ENCODE data around the gene ZNF155.
"Not testable (repeated sequence)": the region's sequence is repeated elsewhere in the genome, so short reads cannot be mapped to it uniquely, and the experiment has no call there.

Gene ZNF155

DNA sequence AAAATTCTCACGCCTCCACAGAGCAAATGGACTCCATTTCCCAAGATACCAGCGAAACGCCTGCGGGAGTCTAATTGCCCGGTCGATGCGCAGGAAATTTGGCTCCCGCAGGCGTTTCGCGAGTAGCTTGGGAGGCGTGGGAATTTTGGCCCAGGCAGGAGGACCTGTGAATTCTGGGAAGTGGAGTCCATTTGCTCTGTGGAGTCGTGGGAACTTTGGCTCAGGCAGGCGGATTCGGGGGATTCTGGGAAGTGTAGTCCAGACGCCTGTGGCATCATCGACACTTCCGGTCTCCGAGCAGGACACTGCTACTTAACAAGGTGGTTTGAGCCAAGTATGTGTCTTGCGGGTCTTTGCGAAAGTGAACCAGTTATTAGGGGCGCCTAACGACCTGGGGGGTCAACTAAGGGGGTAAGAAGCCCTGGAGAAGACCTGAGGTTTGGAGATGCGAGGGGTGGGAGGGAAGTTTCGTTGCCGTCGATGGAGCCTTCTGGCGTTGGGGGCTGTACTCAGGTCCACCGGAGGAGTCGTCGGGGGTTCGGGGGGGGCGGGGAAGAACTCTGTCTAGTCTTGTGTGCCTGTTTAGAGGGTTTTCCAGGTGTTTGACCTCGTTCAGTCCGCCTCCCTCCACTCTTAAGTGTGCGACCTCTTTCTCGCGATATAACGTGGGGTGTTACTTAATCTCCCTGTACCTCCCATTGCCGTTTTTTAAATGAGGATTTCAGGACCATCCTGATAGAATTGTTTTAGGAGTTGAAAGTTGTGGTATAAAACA lies at the start of gene ZNF155:
Gene ZNF155, plus strand, starts transcription at position 277 of the 775 bp plus-strand sequence. CDS start 4,356 bp downstream, outside the sequence.
- DNase-seq: peak; percentile 79

- DNase-seq: peak; percentile 85
Measured at GRCh38 chr19:43934985-43935708, 48.8 kb upstream of the ZNF155 start, which contains the start of gene ZNF45. TSS of gene ZNF45 (minus strand) at chr19:43935282. CDS start at chr19:43922185, 13,097 bp downstream.

- DNase-seq: no peak
Measured at GRCh38 chr19:43936188-43936587, 47.8 kb upstream of the ZNF155 start.

DNA sequence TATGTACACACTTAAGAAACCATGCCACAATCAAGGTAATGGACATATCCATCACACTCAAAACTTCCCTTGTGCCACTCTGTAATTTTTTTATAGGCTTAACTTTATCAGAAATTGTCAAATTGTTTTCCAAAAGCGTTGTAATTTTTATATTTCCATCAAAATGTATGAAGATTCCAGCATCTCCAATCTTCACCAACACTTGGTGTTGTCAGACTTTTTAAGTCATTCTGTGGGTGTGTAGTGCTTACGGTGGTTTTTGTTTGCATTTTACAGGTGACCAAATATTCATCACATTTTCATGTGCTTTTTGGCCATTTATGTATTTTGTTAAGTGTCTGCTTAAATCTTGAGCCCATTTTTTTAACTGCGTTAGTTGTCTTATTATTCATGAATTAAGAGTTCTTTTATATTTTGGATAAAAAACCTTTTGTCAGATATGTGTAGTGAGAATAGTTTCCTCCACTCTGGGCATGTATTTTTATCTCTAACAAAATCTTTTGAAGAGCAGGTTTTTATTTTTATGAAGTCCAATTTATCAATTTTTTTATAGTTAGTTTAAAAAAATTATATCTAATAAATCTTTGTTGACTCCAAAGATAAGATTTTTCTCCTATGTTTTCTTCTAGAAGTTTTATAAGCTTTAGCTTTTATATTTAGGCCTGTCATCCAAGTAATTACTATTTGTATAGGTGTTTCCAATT lies 44.3 kb upstream of the ZNF155 start:
- DNase-seq: no peak

GRCh38 chr19:43940719-43941118 lies 43.3 kb upstream of the ZNF155 start:
- no peak for DNase-seq

DNA sequence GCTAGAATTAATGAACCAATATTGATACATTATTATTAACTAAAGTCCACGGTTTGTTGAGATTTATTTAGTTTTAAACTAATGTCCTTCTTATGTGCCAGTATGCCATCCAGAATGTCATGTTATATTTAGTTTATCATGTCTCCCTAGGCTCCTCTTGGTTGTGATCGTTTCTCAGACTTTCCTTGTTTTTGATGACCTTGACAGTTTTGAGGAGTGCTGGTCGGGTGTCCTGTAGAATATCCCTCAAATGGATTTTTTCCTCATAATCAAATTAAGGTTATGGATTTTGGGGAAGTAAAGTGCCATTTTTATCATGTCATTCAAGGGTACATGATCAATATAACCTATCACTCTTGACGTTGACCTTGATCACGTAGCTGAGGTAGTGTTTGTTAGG lies 42.8 kb upstream of the ZNF155 start:
- DNase-seq: no peak

DNA sequence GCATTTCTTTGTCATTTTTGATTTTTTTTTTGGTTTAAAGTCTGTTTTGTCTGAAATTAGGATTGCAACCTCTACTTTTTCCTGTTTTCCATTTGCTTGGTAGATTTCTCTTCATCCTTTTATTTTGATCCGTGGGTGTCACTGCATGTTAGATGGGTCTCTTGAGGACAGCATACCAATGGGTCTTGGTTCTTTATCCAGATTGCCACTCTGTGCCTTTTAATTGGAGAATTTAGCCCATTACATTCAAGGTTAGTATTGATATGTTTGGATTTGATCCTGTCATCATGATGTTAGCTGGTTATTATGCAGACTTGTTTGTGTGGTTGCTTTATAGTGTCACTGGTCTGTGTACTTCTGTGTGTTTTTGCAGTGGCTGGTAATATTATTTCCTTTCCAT lies 36.6 kb upstream of the ZNF155 start:
- DNase-seq: not testable (repeated sequence)

- DNase-seq: not testable (repeated sequence)
Measured at GRCh38 chr19:43949803-43950202, 34.2 kb upstream of the ZNF155 start.

- peak; percentile 86 for DNase-seq
Measured at GRCh38 chr19:43950834-43951645, 32.9 kb upstream of the ZNF155 start, which contains the start of gene ZNF221. TSS of gene ZNF221 (plus strand) at chr19:43951228. CDS start at chr19:43962727, 11,499 bp downstream.

DNA sequence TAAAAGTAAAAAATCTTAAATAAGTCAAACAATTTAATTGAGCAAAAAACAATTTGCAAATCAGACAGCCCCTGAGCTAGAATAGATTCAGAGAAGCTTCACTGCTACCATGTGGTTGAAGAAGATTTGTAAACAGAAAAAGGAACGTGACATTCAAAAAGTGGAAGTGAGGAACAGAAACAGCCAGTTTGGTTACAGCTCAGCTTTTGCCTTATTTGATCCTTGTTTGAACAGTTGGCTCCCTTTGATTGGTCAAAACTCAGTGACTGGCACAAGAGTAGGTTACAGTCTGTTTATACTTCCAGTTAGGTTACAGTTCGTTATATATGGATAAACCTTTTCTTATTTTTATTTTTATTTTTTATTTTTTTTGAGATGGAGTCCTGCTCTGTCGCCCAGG lies 27.2 kb upstream of the ZNF155 start:
- DNase-seq: no peak

DNA sequence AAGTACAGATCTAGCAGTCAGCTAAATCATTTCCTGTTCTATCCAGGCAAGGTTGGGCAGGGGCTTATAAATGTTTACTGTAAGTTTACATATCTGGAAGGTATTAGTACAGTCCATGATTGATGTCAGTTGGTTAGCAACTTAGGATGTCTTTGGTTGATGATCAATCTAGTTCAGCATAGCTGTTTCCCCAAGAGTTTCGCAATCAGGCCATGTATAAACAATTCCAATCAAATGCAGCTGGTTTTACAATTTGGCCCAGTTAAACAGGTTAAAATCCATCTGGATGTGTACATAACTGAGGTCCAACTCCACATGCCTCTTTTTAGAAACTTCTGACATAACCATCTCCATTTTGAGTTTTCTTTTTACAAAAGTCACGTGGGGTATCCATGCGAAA lies 26.1 kb upstream of the ZNF155 start:
- DNase-seq: no peak

- no peak for DNase-seq
Measured at GRCh38 chr19:43960411-43960810, 23.6 kb upstream of the ZNF155 start.

DNA sequence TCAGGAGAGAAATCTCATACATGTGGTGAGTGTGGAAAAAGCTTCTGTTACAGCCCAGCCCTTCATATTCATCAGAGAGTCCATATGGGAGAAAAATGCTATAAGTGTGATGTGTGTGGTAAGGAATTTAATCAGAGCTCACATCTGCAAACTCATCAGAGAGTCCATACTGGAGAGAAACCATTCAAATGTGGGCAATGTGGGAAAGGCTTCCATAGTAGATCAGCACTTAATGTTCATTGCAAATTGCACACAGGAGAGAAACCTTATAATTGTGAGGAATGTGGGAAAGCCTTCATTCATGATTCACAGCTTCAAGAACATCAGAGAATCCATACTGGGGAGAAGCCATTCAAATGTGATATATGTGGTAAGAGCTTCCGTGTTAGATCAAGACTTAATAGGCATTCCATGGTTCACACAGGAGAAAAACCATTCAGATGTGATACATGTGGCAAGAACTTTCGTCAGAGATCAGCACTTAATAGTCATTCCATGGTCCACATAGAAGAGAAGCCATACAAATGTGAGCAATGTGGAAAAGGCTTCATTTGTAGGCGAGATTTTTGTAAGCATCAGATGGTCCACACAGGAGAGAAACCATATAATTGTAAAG lies 17.8 kb upstream of the ZNF155 start:
- DNase-seq: no peak

GRCh38 chr19:43976732-43977131 lies 7.3 kb upstream of the ZNF155 start:
- DNase-seq: no peak

- DNase-seq: no peak
Measured at GRCh38 chr19:43983544-43983911, 460 bp upstream of the ZNF155 start.

DNA sequence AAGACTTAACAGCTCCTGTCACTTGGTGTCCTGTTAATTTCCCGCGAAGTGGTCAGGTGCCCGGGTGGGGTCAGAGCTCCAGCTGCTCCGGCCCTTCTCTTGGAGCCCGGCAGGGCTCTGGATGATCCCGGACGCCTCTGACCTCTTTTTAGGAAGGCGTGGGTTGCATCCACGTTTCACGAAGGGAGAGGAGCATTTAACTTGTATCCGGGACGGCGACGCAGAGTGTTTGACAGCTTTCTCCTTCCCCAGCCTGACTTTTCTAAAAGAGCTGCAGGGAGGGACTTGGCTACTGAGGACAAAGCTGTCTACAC lies 656 bp downstream of the ZNF155 start:
- peak; percentile 47 for DNase-seq

- no peak for DNase-seq
Measured at GRCh38 chr19:43997631-43998290, 13.8 kb downstream of the ZNF155 start.

DNA sequence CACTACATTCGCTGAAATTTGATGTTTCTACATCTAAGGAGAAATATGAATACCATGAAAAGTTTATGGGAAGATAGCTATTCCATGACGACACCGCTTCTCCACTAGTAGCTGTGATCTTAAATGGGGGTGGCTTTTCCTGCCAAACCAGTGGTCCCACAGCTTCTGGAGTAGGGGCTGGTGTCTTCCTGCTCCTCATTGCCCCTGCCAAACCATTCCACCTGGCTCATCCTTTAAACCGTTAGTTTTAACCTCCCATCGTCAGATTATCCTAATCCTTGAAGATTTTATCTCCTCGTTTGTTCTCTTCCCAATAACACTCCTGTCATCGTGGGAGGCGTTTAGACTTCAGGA lies 18.2 kb downstream of the ZNF155 start:
- no peak for DNase-seq

- DNase-seq: peak; percentile 95
Measured at GRCh38 chr19:44002566-44003460, 18.8 kb downstream of the ZNF155 start, which contains the start of gene ZNF230. TSS of gene ZNF230 (plus strand) at chr19:44002957. CDS start at chr19:44007079, 4,122 bp downstream.

- peak; percentile 32 for DNase-seq
Measured at GRCh38 chr19:44003461-44004009, 19.5 kb downstream of the ZNF155 start.
